Endothelial cell of umbilical vein (primary cell): ENCODE data around the gene CCNK.

Experiments
- POLR2AphosphoS5 ChIP-seq: IDR thresholded peaks from 2 replicates; pipeline ENCODE4 v1.6.1; 2012; ENCODE audit warnings: low read depth, mild to moderate bottlenecking, control low read depth, low read length, moderate library complexity; ENCODE audit not compliant: insufficient read depth
- TF ChIP-seq, protein P1 (sequence below), 2 donors: IDR thresholded peaks; 1 replicate in 1 of 2; 2 replicates in 1 of 2; pipeline ENCODE4 v1.5.1; 2011; ENCODE audit warnings: low read length in 2 of 2, mild to moderate bottlenecking in 2 of 2, moderate library complexity in 2 of 2, control low read depth in 1 of 2, inconsistent platforms in 1 of 2, low read depth in 1 of 2; ENCODE audit not compliant: insufficient read depth in 1 of 2; ENCODE audit errors: extremely low read depth in 1 of 2

- no peak for TF ChIP-seq POLR2AphosphoS5
- TF ChIP-seq, protein P1, sequence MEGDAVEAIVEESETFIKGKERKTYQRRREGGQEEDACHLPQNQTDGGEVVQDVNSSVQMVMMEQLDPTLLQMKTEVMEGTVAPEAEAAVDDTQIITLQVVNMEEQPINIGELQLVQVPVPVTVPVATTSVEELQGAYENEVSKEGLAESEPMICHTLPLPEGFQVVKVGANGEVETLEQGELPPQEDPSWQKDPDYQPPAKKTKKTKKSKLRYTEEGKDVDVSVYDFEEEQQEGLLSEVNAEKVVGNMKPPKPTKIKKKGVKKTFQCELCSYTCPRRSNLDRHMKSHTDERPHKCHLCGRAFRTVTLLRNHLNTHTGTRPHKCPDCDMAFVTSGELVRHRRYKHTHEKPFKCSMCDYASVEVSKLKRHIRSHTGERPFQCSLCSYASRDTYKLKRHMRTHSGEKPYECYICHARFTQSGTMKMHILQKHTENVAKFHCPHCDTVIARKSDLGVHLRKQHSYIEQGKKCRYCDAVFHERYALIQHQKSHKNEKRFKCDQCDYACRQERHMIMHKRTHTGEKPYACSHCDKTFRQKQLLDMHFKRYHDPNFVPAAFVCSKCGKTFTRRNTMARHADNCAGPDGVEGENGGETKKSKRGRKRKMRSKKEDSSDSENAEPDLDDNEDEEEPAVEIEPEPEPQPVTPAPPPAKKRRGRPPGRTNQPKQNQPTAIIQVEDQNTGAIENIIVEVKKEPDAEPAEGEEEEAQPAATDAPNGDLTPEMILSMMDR (IDR thresholded peaks at IDR 0.05; ENCODE audit: extremely low read depth in 1 of 2, insufficient read depth in 1 of 2, low read depth in 1 of 2, low read length in 2 of 2) = no peak
Observed at GRCh38 chr14:99508896-99509629, 27.9 kb downstream of the CCNK start.
